HT1080 (cell line): ENCODE results near the gene CFAP157. TPM values are rescaled to one million over a fixed set of nuclear protein-coding genes. Genes with fewer than 3 reads are reported as not detected.
A peak's percentile ranks its signal among the peaks of the same experiment; 100 is the strongest.

Experiments used
- DNase-seq: peaks from one replicate; pipeline ENCODE4 v3.0.0-alpha.2; 2015; ENCODE audit warnings: low read depth
- total RNA-seq: library from RNA; depleted of rRNA; stranded (reverse); fragments of >200 nt; shearing (Covaris generic); gene quantifications from 2 replicates; pipeline ENCODE4 v1.2.3, GENCODE V29; 2014

The CFAP157 gene
- total RNA-seq, 1 experiment from 2014 or later: not detected

GRCh38 chr9:127714951-127715469, 8.2 kb downstream of the CFAP157 start:
- DNase-seq: no peak

GRCh38 chr9:127715470-127716337, 8.9 kb downstream of the CFAP157 start, which contains the start of the genes PTRH1 and TTC16:
Gene PTRH1, minus strand, starts transcription at chr9:127715663. Its CDS starts 24 bp downstream, at chr9:127715639.
Gene TTC16, plus strand, starts transcription at chr9:127716079. Its CDS starts 67 bp downstream, at chr9:127716146.
- DNase-seq: peak; percentile 92

- DNase-seq: no peak
Observed at GRCh38 chr9:127716412-127716811, 9.6 kb downstream of the CFAP157 start.

GRCh38 chr9:127717766-127718165, 11.0 kb downstream of the CFAP157 start:
- DNase-seq: no peak

GRCh38 chr9:127720031-127720864, 13.5 kb downstream of the CFAP157 start:
- DNase-seq: no peak

- DNase-seq: no peak
Observed at GRCh38 chr9:127720865-127721227, 14.1 kb downstream of the CFAP157 start.

- DNase-seq: peak; percentile 26
Observed at GRCh38 chr9:127721391-127721821, 14.6 kb downstream of the CFAP157 start.

GRCh38 chr9:127722055-127722745, 15.4 kb downstream of the CFAP157 start:
- no peak for DNase-seq

- no peak for DNase-seq
Observed at GRCh38 chr9:127723013-127723412, 16.2 kb downstream of the CFAP157 start.

GRCh38 chr9:127723444-127723843, 16.7 kb downstream of the CFAP157 start:
- peak; percentile 83 for DNase-seq

GRCh38 chr9:127724012-127724411, 17.2 kb downstream of the CFAP157 start:
- DNase-seq: no peak

GRCh38 chr9:127726871-127727270, 20.1 kb downstream of the CFAP157 start:
- no peak for DNase-seq

- DNase-seq: no peak
Observed at GRCh38 chr9:127728808-127729207, 22.0 kb downstream of the CFAP157 start.

GRCh38 chr9:127729522-127730256, 22.9 kb downstream of the CFAP157 start:
- no peak for DNase-seq

GRCh38 chr9:127730262-127730661, 23.5 kb downstream of the CFAP157 start:
- DNase-seq: no peak

- DNase-seq: no peak
Observed at GRCh38 chr9:127730799-127731410, 24.1 kb downstream of the CFAP157 start.

GRCh38 chr9:127731938-127732337, 25.1 kb downstream of the CFAP157 start:
- DNase-seq: no peak

GRCh38 chr9:127732444-127732843, 25.7 kb downstream of the CFAP157 start:
- no peak for DNase-seq

GRCh38 chr9:127733614-127734013, 26.8 kb downstream of the CFAP157 start:
- DNase-seq: no peak

- no peak for DNase-seq
Observed at GRCh38 chr9:127734247-127734746, 27.5 kb downstream of the CFAP157 start.
